OCI-LY3 (cell line): ENCODE results near the gene SGSH.

ENCODE experiments used
- H2AFZ ChIP-seq: fragments of 200-600, 300-600 bp; shearing (Covaris generic); 2 replicates; pipeline ENCODE4 v1.6.0; 2014; ENCODE audit warnings: antibody characterized with exemption, low read depth, low read length
- H3K27ac ChIP-seq: fragments of 200-600, 300-600 bp; sonication (generic); 2 replicates; pipeline ENCODE4 v1.5.1; 2014; ENCODE audit warnings: mild to moderate bottlenecking, low read length, moderate library complexity, mixed read lengths
- H3K27me3 ChIP-seq: fragments of 200-600, 300-600 bp; sonication (generic); 2 replicates; pipeline ENCODE4 v1.6.1; 2014; ENCODE audit warnings: low read depth, low read length, mixed read lengths
- H3K36me3 ChIP-seq: fragments of 200-600, 300-600 bp; sonication (generic); replicated peaks from 2 replicates; pipeline ENCODE3; 2014; ENCODE audit warnings: low read depth, low read length, mixed read lengths
- H3K4me1 ChIP-seq: fragments of 300-600, 200-600 bp; sonication (generic); 2 replicates; pipeline ENCODE4 v1.6.1; 2014; ENCODE audit warnings: low read length, mixed read lengths
- H3K4me2 ChIP-seq: fragments of 200-600, 300-600 bp; sonication (generic); 2 replicates; pipeline ENCODE4 v1.6.1; 2014; ENCODE audit warnings: low read length, mixed read lengths
- H3K4me3 ChIP-seq: fragments of 300-600, 200-600 bp; sonication (generic); 2 replicates; pipeline ENCODE4 v1.5.1; 2014; ENCODE audit warnings: antibody characterized with exemption, mild to moderate bottlenecking, low read length, moderate library complexity
- H3K79me2 ChIP-seq: fragments of 300-600, 200-600 bp; shearing (Covaris generic); 2 replicates; pipeline ENCODE4 v1.6.1; 2014; ENCODE audit warnings: mild to moderate bottlenecking, low read length, mixed read lengths
- H3K9ac ChIP-seq: fragments of 300-600, 200-600 bp; shearing (Covaris generic); 2 replicates; pipeline ENCODE4 v1.6.0; 2014; ENCODE audit warnings: mild to moderate bottlenecking, low read length, moderate library complexity
- H3K9me3 ChIP-seq: fragments of 200-600, 300-600 bp; shearing (Covaris generic); 2 replicates; pipeline ENCODE4 v1.6.1; 2014; ENCODE audit warnings: low read length, mixed read lengths; ENCODE audit not compliant: insufficient read depth
- H4K20me1 ChIP-seq: fragments of 200-600, 300-600 bp; sonication (generic); 2 replicates; pipeline ENCODE4 v1.6.1; 2016; ENCODE audit warnings: low read length, mixed read lengths; ENCODE audit not compliant: insufficient read depth
- EZH2phosphoT487 ChIP-seq: fragments of 200-600 bp; shearing (Covaris generic); IDR thresholded peaks from 2 replicates; pipeline ENCODE4 v1.6.1; 2018; ENCODE audit warnings: antibody characterized with exemption, mixed run types, low read depth
- TF ChIP-seq, protein P1 (sequence below): fragments of 200-600, 300-600 bp; sonication (generic); IDR thresholded peaks from 2 replicates; pipeline ENCODE4 v1.5.1; 2014; ENCODE audit warnings: antibody characterized with exemption, low read length, low read depth

The SGSH gene

DNA sequence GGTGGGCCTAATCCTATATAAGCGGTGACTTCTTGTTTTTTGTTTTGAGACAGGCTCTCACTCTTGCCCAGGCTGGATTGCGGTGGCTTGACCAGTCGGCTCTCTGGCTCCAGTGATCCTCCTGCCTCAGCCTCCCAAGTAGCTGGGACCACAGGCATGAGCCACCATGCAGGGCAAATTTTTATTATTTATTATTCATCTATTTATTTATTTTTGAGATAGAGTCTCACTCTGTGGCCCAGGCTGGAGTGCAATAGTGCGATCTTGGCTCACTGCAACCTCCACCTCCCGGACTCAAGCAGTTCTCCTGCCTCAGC is 35.9 kb upstream of the SGSH start:
- no peak for TF ChIP-seq EZH2phosphoT487
- TF ChIP-seq, protein P1, sequence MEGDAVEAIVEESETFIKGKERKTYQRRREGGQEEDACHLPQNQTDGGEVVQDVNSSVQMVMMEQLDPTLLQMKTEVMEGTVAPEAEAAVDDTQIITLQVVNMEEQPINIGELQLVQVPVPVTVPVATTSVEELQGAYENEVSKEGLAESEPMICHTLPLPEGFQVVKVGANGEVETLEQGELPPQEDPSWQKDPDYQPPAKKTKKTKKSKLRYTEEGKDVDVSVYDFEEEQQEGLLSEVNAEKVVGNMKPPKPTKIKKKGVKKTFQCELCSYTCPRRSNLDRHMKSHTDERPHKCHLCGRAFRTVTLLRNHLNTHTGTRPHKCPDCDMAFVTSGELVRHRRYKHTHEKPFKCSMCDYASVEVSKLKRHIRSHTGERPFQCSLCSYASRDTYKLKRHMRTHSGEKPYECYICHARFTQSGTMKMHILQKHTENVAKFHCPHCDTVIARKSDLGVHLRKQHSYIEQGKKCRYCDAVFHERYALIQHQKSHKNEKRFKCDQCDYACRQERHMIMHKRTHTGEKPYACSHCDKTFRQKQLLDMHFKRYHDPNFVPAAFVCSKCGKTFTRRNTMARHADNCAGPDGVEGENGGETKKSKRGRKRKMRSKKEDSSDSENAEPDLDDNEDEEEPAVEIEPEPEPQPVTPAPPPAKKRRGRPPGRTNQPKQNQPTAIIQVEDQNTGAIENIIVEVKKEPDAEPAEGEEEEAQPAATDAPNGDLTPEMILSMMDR, result no peak
- H3K27me3 ChIP-seq, result no peaks in the 10 kb centered on the region
- no peak overlapping the region for H3K4me3 ChIP-seq
- H3K9ac ChIP-seq, result no peak overlapping the region
- H3K4me2 ChIP-seq, result no peak overlapping the region
- no peaks in the 10 kb centered on the region for H4K20me1 ChIP-seq
- H3K27ac ChIP-seq, result peak overlapping the region; percentile 24; the same call in 1 of the 2 replicates
- H2AFZ ChIP-seq, result no peak overlapping the region
- H3K36me3 ChIP-seq, result no peaks in the 10 kb centered on the region
- peaks cover 78% of the 10 kb centered on the region for H3K4me1 ChIP-seq
- H3K79me2 ChIP-seq, result peaks cover 3% of the 10 kb centered on the region
- H3K9me3 ChIP-seq, result no peaks in the 10 kb centered on the region

DNA sequence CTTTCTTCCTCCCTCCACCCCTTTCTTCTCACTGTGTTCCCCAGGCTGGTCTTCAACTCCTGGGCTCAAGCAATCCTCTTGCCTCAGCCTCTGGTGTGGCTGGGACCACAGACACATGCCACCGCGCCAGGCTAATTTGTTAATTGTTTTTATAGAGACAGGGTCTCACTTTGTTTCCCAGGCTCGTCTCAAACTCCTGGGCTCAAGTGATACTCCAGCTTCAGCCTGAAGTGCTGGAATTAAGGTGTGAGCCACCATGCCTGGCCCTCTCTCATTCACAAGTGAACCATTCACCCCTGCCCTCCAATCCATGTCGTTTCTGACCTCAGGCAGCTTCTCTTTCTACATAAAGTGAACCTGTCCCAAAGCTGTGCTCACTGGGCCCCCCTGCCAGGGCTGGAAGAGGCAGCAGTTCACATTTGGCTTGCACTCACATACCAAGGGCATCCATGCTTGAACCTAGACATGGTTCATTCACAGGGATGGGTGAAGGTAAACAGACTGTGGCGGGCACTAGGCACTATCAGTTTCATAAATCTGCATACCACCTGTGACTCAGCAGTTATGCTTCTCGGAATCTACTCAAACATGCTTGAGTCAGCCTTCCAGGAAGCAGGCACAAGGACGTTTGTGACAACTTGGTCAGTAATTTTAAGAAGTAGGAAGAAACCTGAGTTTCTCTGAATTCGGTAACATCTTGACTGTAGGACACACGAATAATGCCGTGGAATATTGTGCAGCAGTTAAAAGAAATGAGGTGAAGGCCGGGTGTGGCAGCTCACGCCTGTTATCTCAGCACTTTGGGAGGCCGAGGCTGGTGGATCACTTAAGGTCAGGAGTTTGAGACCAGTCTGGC is 34.5 kb upstream of the SGSH start:
- no peak overlapping the region for H2AFZ ChIP-seq
- H3K79me2 ChIP-seq, result no peaks in the 10 kb centered on the region
- H3K27ac ChIP-seq, result peak overlapping the region; percentile 95
- TF ChIP-seq, protein P1, result no peak
- no peak for TF ChIP-seq EZH2phosphoT487
- peak overlapping the region; percentile 88 for H3K4me2 ChIP-seq
- H3K27me3 ChIP-seq, result no peaks in the 10 kb centered on the region
- peaks cover 74% of the 10 kb centered on the region for H3K4me1 ChIP-seq
- peak overlapping the region; percentile 74 for H3K9ac ChIP-seq
- H4K20me1 ChIP-seq, result no peaks in the 10 kb centered on the region
- H3K36me3 ChIP-seq, result no peaks in the 10 kb centered on the region
- H3K4me3 ChIP-seq, result peak overlapping the region; percentile 58
- H3K9me3 ChIP-seq, result no peaks in the 10 kb centered on the region

DNA sequence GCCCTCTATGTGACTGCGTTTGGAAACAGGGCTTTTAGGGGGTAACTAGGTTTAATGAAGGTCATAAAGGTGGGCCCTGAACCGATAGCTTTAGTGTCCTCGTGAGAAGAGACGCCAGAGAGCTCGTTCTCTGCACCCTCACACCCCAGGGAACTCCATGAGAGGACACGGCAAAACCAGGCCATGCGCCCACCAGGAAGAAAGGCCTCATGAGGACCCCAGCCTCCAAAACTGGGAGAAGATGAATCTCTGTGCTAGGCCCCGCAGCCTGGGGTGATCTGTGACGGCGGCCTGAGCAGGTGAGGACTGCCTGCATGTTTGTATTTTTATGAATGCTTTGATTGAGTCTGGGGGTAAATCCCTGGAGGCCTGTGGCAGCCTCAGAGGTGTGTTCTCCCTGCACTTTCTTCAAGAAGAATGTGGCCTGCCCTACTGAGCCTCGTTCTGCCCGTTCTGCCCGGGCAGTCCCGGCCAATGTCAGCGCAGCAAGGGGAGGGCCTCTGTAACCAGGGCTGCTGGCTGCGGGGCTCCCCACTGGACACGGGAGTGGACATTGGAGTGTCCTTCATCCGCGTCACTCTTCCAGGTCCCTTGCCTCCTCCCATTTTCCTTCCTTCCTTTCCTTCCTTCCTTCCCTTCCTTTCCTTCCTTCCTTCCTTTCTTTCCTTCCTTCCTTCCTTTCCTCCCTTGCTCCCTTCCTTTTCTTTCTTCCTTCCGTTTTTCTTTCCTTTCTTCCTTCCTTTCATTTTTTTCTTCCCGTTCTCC is 33.7 kb upstream of the SGSH start:
- TF ChIP-seq, protein P1, result no peak
- no peak for TF ChIP-seq EZH2phosphoT487
- H3K9ac ChIP-seq, result peak overlapping the region; percentile 74; the same call in 1 of the 2 replicates
- H3K79me2 ChIP-seq, result no peaks in the 10 kb centered on the region
- H3K9me3 ChIP-seq, result no peaks in the 10 kb centered on the region
- no peaks in the 10 kb centered on the region for H4K20me1 ChIP-seq
- no peak overlapping the region for H2AFZ ChIP-seq
- peaks cover 65% of the 10 kb centered on the region for H3K4me1 ChIP-seq
- H3K4me2 ChIP-seq, result peak overlapping the region; percentile 88
- no peak overlapping the region for H3K4me3 ChIP-seq
- H3K27ac ChIP-seq, result peak overlapping the region; percentile 95
- no peaks in the 10 kb centered on the region for H3K27me3 ChIP-seq
- no peaks in the 10 kb centered on the region for H3K36me3 ChIP-seq

DNA sequence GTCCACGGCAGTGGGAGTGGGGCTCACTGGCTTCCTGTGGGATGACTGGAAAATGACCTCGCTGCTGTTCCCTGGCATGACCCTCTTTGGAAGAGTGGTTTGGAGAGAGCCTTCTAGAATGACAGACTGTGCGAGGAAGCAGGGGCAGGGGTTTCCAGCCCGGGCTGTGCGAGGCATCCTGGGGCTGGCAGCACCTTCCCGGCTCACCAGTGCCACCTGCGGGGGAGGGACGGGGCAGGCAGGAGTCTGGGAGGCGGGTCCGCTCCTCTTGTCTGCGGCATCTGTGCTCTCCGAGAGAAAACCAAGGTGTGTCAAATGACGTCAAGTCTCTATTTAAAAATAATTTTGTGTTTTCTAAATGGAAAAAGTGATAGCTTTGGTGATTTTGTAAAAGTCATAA is 32.7 kb upstream of the SGSH start:
- Histone ChIP-seq H4K20me1 (no peaks in the 10 kb centered on the region), H3K36me3 (no peaks in the 10 kb centered on the region), H3K27ac (no peak overlapping the region), H3K4me2 (peak overlapping the region; percentile 34), H3K27me3 (no peaks in the 10 kb centered on the region), H3K4me1 (peaks cover 56% of the 10 kb centered on the region), H3K4me3 (no peak overlapping the region), H3K9me3 (no peaks in the 10 kb centered on the region), H3K9ac (peak overlapping the region; percentile 13; the same call in 1 of the 2 replicates), H3K79me2 (no peaks in the 10 kb centered on the region), H2AFZ (no peak overlapping the region)
- TF ChIP-seq, protein P1, result peak; percentile 84
- no peak for TF ChIP-seq EZH2phosphoT487
